Neural cell (in vitro differentiated cells): ENCODE measurements around the gene SLC6A19.
"Not testable (repeated sequence)": the region's sequence is repeated elsewhere in the genome, so short reads cannot be mapped to it uniquely, and the experiment has no call there.

Experiments used
- CTCF ChIP-seq: fragments of 450-650 bp; IDR thresholded peaks from 2 replicates; pipeline ENCODE4 v1.5.1; 2014; ENCODE audit warnings: antibody characterized with exemption, mild to moderate bottlenecking, moderate library complexity; ENCODE audit not compliant: poor library complexity, severe bottlenecking
- EP300 ChIP-seq: fragments of 450-650 bp; conservative IDR thresholded peaks from 2 replicates; pipeline ENCODE4 v1.6.1; 2014; ENCODE audit warnings: antibody characterized with exemption, mild to moderate bottlenecking, moderate library complexity; ENCODE audit not compliant: poor library complexity, severe bottlenecking
- EZH2 ChIP-seq: fragments of 200-600, 300-800 bp; shearing (Covaris generic), sonication (generic); IDR thresholded peaks from 2 replicates; pipeline ENCODE4 v1.6.1; 2014; ENCODE audit warnings: antibody characterized with exemption, low read length, borderline replicate concordance, mild to moderate bottlenecking; ENCODE audit not compliant: insufficient read depth, poor library complexity, severe bottlenecking
- MXI1 ChIP-seq: fragments of 450-650 bp; conservative IDR thresholded peaks from 2 replicates; pipeline ENCODE4 v1.6.1; 2014; ENCODE audit warnings: antibody characterized with exemption, mild to moderate bottlenecking; ENCODE audit not compliant: poor library complexity, severe bottlenecking
- POLR2AphosphoS5 ChIP-seq: IDR thresholded peaks from 2 replicates; pipeline ENCODE4 v1.6.1; 2012
- RAD21 ChIP-seq: fragments of 450-650 bp; conservative IDR thresholded peaks from 2 replicates; pipeline ENCODE4 v1.6.1; 2014; ENCODE audit warnings: antibody characterized with exemption, mild to moderate bottlenecking, moderate library complexity
- REST ChIP-seq: IDR thresholded peaks from 2 replicates; pipeline ENCODE4 v1.6.1; 2012; ENCODE audit warnings: borderline replicate concordance
- SMC3 ChIP-seq: fragments of 450-650 bp; conservative IDR thresholded peaks from 2 replicates; pipeline ENCODE4 v1.6.1; 2014; ENCODE audit warnings: antibody characterized with exemption, mild to moderate bottlenecking, moderate library complexity; ENCODE audit not compliant: poor library complexity
- TAF1 ChIP-seq: IDR thresholded peaks from 2 replicates; pipeline ENCODE4 v1.6.1; 2012; ENCODE audit warnings: low read depth

- TF ChIP-seq CTCF, REST, RAD21, POLR2AphosphoS5, MXI1, SMC3, EZH2, EP300, TAF1: not testable (repeated sequence)
Observed at GRCh38 chr5:1267464-1267863, 66.1 kb downstream of the SLC6A19 start.
